ENCODE results near the gene STXBP1.

The STXBP1 gene

DNA sequence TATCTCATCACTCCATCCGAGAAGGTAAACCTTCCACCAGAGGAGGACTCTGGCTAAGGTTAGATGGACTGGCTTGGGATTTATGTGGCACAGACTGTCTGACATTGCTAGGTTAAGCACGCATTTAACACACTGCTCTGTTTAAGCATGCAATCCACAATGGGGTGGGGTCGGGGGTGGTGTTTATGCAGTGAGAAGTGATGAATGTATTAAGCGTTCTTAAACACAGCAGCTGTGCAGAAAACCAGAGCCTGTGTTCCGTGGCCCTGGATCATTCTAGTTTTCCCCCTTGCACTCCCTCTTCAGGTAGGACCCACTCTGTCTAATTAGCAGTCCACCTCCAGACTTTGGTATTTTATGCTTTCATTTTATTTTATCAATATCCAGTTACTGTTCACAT is 46.4 kb downstream of the STXBP1 start:
- DNase-seq (ENCODE audit: low spot score) = no peak

DNA sequence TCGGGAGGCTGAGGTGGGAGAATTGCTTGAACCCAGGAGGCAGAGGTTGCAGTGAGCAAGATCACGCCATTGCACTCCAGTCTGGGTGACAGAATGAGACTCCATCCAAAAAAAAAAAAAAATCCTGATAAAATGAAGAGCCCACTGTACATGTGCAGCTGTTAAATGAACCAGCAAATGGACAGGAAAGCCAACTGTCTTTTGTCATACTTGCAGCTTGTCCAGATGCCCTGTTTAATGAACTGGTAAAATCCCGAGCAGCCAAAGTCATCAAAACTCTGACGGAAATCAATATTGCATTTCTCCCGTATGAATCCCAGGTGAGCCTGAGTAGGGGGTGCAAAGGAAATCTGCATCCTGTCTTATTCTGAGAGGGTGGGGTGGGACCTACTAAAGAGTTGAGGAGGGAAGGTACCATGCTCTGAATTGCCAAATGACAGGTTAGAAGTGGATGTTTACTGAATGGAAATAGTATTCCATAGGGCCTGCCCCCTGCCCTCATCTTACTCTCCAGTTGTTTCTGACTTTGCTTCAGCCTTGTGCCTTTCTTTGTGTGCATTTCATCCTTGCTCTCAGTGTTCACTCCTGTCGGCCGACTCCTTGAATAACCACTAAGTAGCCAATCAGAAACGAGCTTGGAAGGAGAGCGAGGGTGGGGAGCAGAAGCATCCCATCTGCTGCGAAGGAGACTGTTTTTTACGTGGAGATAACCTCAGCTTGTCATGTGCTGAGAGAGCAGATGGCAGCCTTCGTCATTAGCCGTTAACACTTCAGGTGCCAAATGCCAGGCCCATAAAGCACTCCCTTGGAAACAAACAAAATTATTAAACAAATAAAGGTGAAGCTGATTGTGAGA is 49.0 kb downstream of the STXBP1 start:
- DNase-seq (ENCODE audit: low spot score) = no peak

DNA sequence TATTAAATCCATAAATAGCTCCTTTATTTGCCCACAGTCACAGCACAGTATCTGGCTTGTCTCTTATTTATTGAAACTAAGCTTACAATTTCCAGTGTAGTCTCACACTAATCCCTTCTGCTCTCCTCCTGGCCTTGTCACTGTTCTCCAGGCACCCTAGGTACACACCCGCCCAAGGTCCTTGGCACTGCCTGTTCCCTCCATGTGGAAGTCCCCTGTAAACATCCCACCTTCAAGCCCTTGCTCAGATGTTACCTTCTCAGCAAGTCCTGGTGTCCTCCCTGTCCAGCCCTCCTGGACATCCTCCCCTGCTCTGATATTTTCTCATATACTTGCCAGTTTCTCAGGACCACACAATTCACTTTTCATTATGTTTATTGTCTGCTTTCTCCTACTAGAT is 50.5 kb downstream of the STXBP1 start:
- no peak for DNase-seq (ENCODE audit: low spot score)

DNA sequence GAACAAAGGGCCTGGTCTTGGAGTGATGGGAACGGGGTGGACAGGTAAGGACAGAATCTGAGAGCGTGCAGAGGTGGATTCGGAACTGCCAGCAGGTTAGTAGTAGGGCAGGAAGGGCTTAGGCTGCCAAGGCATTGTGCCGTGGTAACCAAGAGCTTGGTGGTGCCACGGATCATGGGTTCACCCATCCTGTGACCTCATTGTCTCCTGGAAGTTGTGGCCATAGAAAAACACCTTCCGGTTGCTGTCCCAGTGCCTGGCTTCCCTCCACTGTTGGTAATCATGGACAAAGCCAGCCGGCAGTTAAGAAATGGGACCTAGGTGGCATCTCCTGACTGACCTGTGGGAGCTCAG is 52.2 kb downstream of the STXBP1 start:
- no peak for DNase-seq (ENCODE audit: low spot score)

DNA sequence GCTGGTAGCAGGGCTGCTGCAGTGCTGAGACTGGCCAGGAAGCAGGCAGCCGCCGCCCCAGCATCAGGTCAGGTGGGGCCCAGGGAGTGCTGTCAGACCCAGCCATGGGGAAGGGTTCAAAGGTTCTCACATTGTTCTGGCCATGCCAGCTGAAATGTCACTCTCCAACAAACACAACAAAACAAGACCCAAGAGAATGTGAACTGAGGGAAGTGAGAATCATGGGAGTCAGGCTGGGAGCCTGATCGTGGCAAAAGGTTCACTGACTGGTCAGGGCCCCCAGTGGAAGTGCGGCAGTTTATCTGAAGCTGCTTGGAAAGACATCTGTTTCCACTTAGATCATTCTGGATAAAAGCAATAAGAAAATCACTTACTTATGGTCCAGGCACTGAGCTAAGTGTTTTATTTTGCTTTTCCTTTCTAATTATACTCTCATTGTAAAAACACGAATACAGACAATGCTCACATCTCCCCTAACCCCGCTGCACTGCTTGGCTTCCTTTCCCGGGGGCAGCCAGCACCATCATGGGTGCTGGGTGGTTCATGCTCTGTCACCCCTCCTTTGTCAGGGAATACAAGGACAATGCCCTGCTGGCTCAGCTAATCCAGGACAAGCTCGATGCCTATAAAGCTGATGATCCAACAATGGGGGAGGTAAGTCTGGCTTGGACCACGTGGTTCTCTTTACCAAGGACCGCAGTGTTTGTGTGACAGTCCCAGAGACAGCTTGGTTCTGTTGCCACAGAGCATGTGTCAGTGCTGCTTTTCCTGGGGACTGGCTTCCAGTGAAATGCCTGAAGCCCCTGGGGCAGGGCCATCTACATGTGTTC is 52.8 kb downstream of the STXBP1 start:
- DNase-seq (ENCODE audit: low spot score) = no peak

DNA sequence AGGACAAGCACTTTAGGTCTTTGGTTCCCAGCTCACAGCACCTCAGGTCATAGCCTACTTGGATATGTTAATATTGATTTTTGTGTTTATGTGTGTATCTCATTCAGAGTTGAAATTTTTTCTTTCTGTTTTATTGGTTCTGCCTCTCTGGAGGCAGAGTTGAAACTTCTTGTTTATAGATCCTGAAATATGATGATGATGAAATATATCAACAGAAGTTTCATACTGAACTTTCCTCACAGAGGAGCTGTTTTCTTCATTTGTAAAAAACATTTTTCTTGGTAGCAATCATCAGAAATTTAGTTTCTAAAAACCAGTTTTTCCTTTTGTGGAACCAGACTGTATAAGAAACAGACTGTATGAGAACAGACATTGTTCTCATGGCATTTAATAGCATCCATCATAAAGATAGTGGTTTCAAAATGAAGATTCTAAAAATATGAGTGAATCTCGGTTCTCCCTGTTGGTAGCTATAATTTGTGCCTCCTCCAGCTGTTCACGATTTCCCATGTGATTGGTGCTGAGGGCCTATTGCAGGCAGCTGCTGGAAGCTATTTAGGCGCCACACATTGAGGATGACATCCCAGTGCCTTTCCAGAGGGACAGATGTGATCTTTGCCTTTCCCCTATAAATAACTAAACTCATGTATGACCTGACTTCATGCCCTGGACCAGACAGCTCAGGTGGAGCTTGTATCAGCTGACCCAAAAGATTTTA is 55.2 kb downstream of the STXBP1 start:
- DNase-seq (ENCODE audit: low spot score) = no peak

DNA sequence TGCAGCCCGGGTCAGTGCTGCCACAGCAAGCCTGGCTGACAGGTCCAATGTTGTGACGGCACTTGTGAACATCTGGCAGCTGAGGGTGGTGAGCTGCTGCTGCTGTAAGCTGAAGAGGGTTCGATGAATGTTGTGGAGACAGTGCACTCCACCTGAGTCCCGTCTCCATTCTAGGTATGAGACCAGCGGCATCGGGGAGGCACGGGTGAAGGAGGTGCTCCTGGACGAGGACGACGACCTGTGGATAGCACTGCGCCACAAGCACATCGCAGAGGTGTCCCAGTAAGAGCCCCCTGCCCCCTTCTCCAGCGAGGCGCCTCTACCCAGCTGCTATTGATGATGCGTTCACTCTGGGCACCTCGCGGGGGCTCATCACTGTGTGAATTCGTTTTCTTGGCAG is 55.8 kb downstream of the STXBP1 start:
- DNase-seq (ENCODE audit: low spot score) = no peak

DNA sequence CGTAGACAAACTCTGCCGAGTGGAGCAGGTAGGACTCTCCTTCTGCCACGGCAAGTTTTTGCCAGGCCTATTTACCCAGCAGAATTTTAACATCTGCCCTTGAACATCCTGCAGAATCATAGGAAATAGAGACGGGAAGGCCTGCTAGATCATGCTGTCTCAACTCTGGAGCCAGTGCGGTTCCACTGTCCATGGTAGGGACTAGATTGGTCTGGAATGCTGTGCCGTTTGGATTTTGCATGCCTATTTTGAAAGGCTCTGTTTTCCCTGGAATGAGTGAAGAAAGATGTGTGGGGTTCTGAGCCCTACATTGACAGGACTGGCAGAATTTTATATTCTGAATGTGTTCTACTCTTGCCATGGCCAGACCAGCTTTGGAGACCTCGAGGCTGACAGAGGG is 61.2 kb downstream of the STXBP1 start:
- DNase-seq (ENCODE audit: low spot score) = no peak

DNA sequence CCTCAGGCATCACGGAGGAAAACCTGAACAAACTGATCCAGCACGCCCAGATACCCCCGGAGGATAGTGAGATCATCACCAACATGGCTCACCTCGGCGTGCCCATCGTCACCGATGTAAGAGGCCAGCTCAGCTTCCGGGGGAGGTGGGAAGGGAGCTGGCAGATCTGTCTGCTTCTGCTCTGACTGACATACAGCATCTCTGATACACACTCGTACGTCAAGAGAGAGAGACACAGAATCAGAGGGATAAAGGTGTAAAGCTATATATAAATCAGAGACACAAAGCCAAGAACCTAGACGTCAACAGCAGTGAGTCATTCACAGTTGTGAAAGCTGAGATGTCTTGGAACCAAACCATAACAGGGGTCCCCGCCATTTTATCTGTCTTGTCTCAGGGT is 64.6 kb downstream of the STXBP1 start:
- no peak for DNase-seq (ENCODE audit: low spot score)

DNA sequence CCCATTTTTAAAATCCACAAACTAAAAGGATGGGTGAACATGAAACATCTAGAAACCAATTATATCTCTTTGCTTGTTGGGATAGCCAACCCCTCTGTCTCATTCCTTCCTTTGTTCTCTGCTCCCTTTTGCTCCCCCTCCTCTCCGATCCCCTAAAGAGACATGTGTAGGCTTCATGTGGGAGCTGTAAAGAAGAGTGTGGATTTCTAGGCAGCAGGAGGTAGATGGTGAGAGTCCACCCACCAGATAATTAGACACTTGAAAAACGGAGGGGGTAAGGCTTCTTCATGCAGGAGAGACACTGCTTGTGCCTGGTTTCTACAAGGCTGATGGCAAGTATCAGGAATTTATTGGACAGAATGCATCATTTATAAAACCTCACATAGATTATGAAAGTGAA is 67.4 kb downstream of the STXBP1 start:
- DNase-seq (ENCODE audit: low spot score) = no peak

DNA sequence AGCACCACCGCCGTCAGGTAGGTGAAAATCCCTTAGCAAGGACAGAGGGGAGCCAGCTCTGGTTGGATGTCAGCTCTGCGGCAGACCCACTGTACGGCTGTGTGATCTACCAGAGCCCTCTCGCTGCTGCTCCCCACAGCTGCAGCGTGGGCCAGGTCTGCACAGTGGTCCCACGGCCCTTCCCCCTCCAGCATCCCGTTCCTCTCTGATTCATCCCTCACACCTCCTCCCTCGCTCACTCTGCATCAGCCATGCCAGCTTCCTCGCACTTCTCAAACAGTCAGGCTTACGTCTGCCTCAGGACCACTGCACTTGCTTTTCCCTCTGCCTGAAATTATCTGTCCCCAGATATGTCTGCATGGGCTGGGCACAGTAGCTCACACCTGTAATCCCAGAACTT is 68.1 kb downstream of the STXBP1 start:
- no peak for DNase-seq (ENCODE audit: low spot score)

DNA sequence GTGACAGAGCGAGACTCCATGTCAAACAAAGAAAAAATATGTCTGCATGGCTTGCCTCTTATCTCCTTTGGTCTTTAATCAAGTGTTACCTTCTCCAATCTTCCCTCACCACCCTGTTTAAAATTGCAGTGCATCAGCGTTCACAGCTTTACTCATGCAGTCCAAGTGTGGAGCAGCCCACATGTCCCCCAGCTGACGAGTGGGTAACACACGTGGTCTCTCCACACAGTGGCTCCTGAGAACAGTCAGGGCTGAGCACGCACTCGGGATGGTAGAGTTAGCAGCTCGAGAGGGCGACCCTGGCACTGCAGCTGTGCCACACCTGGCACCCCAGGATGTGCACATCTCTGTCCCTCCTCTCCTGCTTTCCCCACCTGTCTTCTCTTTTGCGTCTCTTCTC is 68.8 kb downstream of the STXBP1 start:
- no peak for DNase-seq (ENCODE audit: low spot score)

DNA sequence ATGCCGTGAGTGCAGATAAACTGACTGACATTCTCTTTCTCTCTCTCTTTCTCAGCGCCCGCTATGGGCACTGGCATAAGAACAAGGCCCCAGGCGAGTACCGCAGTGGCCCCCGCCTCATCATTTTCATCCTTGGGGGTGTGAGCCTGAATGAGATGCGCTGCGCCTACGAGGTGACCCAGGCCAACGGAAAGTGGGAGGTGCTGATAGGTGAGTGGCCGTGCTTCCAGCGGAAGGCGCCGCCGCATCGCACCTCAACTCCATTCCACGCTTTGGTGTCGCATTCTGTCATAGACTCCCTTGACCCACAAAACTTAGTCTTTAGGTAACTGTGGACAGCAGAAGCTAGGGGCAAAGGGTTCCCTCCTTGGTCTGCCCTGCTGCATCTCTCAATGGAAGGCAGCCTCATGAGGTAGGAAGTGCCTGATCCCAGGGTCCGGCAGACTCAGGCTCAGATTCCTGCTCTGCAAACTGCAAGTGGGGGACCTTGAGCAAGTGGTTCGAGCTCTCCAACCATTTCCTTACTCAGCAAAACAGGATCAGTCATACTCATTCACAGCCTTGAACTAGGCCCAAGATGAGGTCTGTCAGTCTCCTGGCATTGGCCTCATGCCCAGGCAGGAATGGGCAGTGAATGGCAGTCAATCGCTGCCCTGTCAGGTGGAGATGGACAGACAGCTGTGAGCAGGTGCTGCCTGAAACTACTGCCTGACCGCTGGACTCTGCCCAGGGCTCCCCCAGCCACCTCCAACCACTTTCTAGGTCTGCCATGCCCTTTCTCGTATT is 70.5 kb downstream of the STXBP1 start:
- no peak for DNase-seq (ENCODE audit: low spot score)

DNA sequence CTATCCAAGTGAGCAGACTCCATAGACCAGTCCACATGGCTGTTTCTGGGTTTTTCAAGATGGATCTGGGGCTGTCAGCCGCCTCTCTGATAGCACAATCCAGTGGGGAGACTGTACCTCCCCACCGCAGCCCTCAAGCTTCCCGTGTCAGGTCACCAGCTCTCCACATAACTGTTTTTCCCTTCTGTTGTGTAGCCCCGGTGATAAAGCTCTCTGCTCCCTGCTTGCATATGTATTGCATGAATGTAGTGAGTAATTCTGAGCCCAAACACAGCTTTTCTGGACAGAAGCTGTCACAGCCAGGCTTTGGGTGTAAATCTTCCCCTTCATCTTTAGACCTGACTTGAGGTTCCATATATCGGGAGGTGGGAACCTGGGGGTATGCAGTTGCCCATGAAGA is 71.6 kb downstream of the STXBP1 start:
- DNase-seq (ENCODE audit: low spot score) = no peak

DNA sequence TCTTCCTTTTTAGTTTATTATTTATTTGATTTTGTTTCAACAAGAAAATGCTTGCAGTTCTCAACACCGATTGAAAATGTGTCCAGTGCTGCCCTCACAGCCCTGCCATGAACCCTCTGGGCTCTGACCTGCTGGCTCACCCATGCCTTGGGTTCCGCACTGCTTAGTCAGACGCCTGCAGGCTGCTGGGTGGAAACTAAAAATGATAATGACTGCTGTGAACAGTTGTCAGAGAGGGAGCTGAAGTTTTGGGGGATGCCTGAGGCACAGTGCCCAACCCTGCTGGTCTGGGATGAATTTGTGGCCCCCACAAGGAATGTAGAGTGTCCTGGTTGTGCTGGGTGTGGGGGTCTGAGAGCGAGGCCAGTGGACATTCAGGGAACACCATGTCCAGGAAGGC is 72.5 kb downstream of the STXBP1 start:
- no peak for DNase-seq (ENCODE audit: low spot score)

DNA sequence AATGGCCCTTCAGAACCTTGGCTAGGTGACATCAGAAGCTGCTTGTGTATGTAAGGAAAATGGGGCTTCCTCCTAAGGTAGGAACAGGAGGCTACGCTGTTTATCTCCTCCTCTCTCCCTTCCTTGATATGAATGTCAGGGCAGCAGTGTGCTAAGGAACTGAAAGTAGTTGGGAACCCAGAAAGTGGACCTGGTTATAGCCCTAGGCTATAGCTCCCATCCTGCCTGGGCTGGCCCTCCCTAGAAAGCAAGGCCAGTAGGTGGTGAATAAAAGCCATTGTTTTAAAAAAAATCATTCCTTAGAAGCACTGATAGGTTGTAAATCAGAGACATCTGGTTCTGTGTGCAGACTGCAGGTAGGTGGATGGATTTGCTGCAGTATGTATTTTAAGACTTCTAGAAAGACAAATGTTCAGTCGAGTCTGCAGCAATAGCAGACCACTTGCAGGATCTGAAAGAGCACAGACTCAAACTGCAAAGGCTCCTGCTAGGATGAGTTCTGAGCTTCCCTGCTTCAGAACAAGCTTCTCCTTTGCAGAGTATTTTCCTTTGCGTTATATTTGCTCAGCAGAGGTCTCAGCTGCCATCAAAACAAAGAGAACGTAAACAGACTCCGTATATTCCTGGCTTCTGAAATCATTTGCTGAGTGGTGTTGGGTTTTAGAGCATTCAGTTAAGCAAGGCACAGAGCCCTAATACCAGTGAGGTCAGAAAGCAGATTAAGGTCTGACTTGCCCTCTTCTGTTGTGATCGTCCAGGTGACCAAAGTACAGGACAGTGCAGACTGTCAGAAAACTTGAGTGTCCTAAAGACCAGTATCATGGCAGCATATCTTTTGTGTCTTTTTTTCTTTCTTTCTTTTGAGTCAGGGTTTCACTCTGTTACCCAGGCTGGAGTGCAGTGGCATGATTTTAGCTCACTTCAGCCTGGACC is 74.7 kb downstream of the STXBP1 start:
- no peak for DNase-seq (ENCODE audit: low spot score)

DNA sequence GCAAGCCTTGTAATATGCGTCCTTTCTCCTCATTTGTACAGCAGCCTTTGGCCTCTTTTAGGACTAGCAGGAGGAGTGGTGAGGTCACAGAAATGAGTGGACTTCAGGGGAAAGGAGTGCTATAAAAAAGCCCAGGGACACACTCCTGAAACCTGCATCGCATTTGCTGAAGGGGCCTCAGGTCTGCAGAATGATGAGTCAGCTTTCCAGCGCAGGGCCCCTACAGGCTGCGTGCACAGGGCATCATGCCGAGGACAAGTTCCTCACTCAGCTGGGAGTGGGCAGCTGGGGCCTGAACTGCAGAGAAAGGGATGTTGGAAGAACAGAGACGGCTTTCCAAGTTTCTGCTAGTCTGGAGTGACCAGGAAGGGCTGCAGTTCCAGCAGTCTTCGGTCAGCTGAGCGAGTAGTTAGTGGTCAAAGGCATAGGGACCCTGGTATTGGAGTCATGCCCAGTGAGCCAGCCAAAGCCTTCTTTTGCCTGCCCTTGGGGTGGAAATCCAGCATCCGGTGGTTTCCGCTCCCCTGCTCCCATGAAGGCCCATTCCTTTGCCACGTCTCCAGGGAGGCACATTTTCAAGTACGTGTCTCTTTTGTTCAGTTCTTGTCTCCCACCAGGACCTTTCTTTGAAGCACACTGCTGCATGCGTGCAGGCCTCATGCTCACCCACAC is 77.4 kb downstream of the STXBP1 start:
- no peak for DNase-seq (ENCODE audit: low spot score)

DNA sequence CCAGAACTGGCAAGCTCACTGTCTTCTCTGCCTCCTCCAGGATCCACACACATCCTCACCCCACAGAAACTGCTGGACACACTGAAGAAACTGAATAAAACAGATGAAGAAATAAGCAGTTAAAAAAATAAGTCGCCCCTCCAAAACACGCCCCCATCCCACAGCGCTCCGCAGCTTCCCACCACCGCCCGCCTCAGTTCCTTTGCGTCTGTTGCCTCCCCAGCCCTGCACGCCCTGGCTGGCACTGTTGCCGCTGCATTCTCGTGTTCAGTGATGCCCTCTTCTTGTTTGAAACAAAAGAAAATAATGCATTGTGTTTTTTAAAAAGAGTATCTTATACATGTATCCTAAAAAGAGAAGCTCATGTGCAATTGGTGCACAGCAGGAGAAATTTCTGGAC is 78.7 kb downstream of the STXBP1 start:
- DNase-seq (ENCODE audit: low spot score) = no peak

DNA sequence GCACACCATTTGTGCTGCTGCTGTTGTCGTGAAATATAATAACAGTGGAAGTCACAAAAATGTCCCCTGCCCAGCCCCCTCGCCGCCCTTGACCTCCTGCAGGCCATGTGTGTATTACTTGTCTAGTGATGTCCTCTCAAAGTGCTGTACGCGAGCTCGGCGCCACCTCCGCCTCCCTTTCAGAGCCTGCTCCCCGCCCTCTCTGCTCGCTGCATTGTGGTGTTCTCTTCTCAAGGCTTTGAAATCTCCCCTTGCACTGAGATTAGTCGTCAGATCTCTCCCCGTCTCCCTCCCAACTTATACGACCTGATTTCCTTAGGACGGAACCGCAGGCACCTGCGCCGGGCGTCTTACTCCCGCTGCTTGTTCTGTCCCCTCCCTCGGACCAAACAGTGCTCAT is 80.0 kb downstream of the STXBP1 start:
- no peak for DNase-seq (ENCODE audit: low spot score)

DNA sequence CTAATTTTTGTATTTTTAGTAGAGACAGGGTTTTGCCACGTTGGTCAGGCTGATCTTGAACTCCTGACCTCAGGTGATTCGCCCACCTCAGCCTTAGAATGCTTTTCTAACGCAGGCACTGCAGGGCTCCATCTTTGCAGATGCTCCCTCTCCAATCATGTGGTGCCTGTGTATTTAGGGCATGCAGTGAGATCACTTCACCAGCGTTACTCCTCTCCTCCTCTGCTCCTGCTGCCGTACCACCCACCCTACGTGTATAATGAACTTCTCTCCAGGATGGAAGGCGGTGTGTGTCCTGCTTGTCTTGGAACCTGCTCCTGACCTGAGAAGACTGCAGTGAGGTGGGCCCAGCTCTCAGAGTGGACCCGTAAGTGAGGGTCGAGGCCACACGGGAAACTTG is 81.1 kb downstream of the STXBP1 start:
- no peak for DNase-seq (ENCODE audit: low spot score)

All from LoVo (cell line).